K562 (cell line): ENCODE measurements around the gene PDE1C. TPM values are rescaled to one million over a fixed set of nuclear protein-coding genes. Genes with fewer than 3 reads are reported as not detected.

Experiments used
- ZNF140 ChIP-seq: fragments of 250-450 bp; sonication (Bioruptor Pico); IDR thresholded peaks from 2 replicates; pipeline ENCODE4 v1.8.0; 2021; ENCODE audit warnings: moderate library complexity, mild to moderate bottlenecking, inconsistent platforms
- polyA plus RNA-seq, 8 experiments: library from polyadenylated mRNA; depleted of rRNA in 4 of 8; stranded (reverse) in 5 of 8; unstranded in 3 of 8; fragments of >200 nt; fragmentation: Nextera tagmentation in 2 of 8; fragmentation: Illumina TruSeq in 1 of 8; extraction: Ambion mirVana in 2 of 8; extraction: Trizol in 1 of 8; gene quantifications; 2 replicates each; pipeline versions ENCODE4 v1.2.1 to v1.2.3, GENCODE V29; 2011 to 2014; ENCODE audit warnings: inconsistent platforms in 1 of 8, missing spikeins in 1 of 8
- total RNA-seq, 7 experiments: library from RNA; depleted of rRNA in 6 of 7; stranded (reverse); fragments of >200 nt in 6 of 7; fragmentation: Illumina TruSeq in 2 of 7; extraction: Trizol in 2 of 7; gene quantifications; 2 replicates each; pipeline versions ENCODE4 v1.2.1 to v1.2.3, GENCODE V29; 2011 to 2021; ENCODE audit warnings: low replicate concordance in 1 of 7
- TF ChIP-seq, protein P1 (sequence below), 2 experiments: fragments of 450-650 bp in 1 of 2; sonication (generic) in 1 of 2; formaldehyde crosslinking in 1 of 2; IDR thresholded peaks; 2 replicates each; pipeline versions ENCODE4 v1.7.1 to v1.9.0; 2016 to 2022; ENCODE audit warnings: inconsistent platforms in 1 of 2, mild to moderate bottlenecking in 1 of 2, missing genetic modification reagents in 1 of 2
- TF ChIP-seq, protein P2 (sequence below), 2 experiments: fragments of 450-650 bp in 1 of 2; sonication (generic) in 1 of 2; formaldehyde crosslinking in 1 of 2; IDR thresholded peaks in 1 of 2; conservative IDR thresholded peaks in 1 of 2; 2 replicates each; pipeline versions ENCODE4 v1.6.1 to v1.8.1; 2016 to 2023; ENCODE audit warnings: mild to moderate bottlenecking in 2 of 2, moderate library complexity in 2 of 2, inconsistent platforms in 1 of 2, missing genetic modification reagents in 1 of 2

PDE1C gene
- total and polyA plus RNA-seq, 9 of the 15 experiments (the other 6 are each of a cell fraction or from before 2014, with no cell fraction given), result under 0.01 to 0.01 TPM; not detected in 7

DNA sequence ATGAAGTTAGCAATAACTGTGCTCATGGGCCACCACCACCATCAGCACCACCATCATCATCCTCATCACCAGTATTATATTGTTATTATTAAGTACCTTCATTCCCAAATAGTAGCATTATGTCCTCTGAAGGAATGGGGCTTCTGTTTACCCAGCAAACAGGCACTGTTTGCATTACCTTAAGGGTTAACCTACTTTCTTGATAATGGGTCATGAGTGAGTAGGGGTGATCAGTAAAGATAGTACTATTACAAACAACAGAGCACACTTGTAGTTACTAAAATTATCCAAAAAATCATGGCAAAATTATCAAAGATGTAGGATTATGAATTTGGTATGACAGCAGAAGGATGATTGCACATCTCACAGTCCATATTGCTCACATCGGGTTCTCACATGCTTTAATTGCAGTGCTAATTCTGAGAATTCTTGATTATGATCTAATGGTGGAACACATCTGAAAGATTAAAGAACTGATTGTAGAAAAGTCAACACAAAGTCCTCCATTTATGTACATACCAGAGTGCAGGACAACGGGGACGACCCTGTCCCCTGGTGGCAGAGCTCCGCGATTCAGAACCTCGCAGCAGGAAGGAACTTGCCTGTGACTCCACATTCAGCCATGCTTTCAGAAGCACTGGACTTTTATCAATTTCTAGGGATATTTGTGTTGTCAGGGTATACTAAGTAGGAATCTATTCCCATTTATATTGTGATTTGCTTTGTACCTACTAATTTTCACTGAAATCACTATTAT is 31.0 kb downstream of the PDE1C start (continued):
- TF ChIP-seq, protein P1, sequence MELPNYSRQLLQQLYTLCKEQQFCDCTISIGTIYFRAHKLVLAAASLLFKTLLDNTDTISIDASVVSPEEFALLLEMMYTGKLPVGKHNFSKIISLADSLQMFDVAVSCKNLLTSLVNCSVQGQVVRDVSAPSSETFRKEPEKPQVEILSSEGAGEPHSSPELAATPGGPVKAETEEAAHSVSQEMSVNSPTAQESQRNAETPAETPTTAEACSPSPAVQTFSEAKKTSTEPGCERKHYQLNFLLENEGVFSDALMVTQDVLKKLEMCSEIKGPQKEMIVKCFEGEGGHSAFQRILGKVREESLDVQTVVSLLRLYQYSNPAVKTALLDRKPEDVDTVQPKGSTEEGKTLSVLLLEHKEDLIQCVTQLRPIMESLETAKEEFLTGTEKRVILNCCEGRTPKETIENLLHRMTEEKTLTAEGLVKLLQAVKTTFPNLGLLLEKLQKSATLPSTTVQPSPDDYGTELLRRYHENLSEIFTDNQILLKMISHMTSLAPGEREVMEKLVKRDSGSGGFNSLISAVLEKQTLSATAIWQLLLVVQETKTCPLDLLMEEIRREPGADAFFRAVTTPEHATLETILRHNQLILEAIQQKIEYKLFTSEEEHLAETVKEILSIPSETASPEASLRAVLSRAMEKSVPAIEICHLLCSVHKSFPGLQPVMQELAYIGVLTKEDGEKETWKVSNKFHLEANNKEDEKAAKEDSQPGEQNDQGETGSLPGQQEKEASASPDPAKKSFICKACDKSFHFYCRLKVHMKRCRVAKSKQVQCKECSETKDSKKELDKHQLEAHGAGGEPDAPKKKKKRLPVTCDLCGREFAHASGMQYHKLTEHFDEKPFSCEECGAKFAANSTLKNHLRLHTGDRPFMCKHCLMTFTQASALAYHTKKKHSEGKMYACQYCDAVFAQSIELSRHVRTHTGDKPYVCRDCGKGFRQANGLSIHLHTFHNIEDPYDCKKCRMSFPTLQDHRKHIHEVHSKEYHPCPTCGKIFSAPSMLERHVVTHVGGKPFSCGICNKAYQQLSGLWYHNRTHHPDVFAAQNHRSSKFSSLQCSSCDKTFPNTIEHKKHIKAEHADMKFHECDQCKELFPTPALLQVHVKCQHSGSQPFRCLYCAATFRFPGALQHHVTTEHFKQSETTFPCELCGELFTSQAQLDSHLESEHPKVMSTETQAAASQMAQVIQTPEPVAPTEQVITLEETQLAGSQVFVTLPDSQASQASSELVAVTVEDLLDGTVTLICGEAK (IDR thresholded peaks at IDR 0.05), result no peak
- TF ChIP-seq, protein P1 (CRISPR knock-in tag; IDR thresholded peaks at IDR 0.05), result no peak
- TF ChIP-seq, protein P2, sequence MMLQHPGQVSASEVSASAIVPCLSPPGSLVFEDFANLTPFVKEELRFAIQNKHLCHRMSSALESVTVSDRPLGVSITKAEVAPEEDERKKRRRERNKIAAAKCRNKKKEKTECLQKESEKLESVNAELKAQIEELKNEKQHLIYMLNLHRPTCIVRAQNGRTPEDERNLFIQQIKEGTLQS (IDR thresholded peaks at IDR 0.05), result no peak
- TF ChIP-seq, protein P2 (CRISPR knock-in tag; conservative IDR thresholded peaks at IDR 0.05), result no peak
- no peak for TF ChIP-seq ZNF140
